ENCODE results near the gene MRPS27. TPM values are rescaled to one million over a fixed set of nuclear protein-coding genes. Genes with fewer than 3 reads are reported as not detected.
A peak's percentile ranks its signal among the peaks of the same experiment; 100 is the strongest.

Gene MRPS27
- polyA plus RNA-seq, 2 donors = 18.0 to 29.2 TPM

- peaks cover 0 to 2% of the 10 kb centered on the region in 2 donors for H3K36me3 ChIP-seq (ENCODE audit: control insufficient read depth in 2 of 2, insufficient read depth in 2 of 2, low read length in 1 of 2)
- no peaks in the 10 kb centered on the region for H3K9me3 ChIP-seq (ENCODE audit: control insufficient read depth in 2 of 2, insufficient read depth in 1 of 2, low read depth in 1 of 2, low read length in 1 of 2)
- no peak overlapping the region for H3K27ac ChIP-seq (ENCODE audit: low read depth in 2 of 2, low read length in 1 of 2)
- WGBS, 2 donors = 96% methylated on average over 3 of the region's 3 CpGs
- peaks cover 0 to 2% of the 10 kb centered on the region in 2 donors for H3K4me1 ChIP-seq (ENCODE audit: control insufficient read depth in 2 of 2, insufficient read depth in 2 of 2, low read length in 1 of 2)
- H3K4me3 ChIP-seq (ENCODE audit: low read depth in 1 of 2, low read length in 2 of 2) = no peak overlapping the region
- H3K27me3 ChIP-seq (ENCODE audit: control insufficient read depth in 1 of 2, insufficient read depth in 2 of 2, low read length in 2 of 2) = no peaks in the 10 kb centered on the region
Measured at GRCh38 chr5:72255237-72255636, 64.8 kb downstream of the MRPS27 start.

- Histone ChIP-seq H3K27ac (ENCODE audit: low read depth in 2 of 2, low read length in 1 of 2) (no peak overlapping the region), H3K4me3 (ENCODE audit: low read depth in 1 of 2, low read length in 2 of 2) (no peak overlapping the region)
- WGBS, 2 donors = 91 to 95% methylated on average over 5 of the region's 5 CpGs
Measured at GRCh38 chr5:72252574-72253155, 67.4 kb downstream of the MRPS27 start.

GRCh38 chr5:72252008-72252407 lies 68.0 kb downstream of the MRPS27 start:
- Histone ChIP-seq H3K4me1 (ENCODE audit: control insufficient read depth in 2 of 2, insufficient read depth in 2 of 2, low read length in 1 of 2) (no peaks in the 10 kb centered on the region), H3K27ac (ENCODE audit: low read depth in 2 of 2, low read length in 1 of 2) (no peak overlapping the region)

More at GRCh38 chr5:72252574-72253155, 67.4 kb downstream of the MRPS27 start:
- Histone ChIP-seq H3K36me3 (ENCODE audit: control insufficient read depth in 2 of 2, insufficient read depth in 2 of 2, low read length in 1 of 2) (no peaks in the 10 kb centered on the region), H3K4me1 (ENCODE audit: control insufficient read depth in 2 of 2, insufficient read depth in 2 of 2, low read length in 1 of 2) (no peaks in the 10 kb centered on the region), H3K9me3 (ENCODE audit: control insufficient read depth in 2 of 2, insufficient read depth in 1 of 2, low read depth in 1 of 2, low read length in 1 of 2) (no peaks in the 10 kb centered on the region), H3K27me3 (ENCODE audit: control insufficient read depth in 1 of 2, insufficient read depth in 2 of 2, low read length in 2 of 2) (no peaks in the 10 kb centered on the region)

GRCh38 chr5:72251386-72251785 lies 68.7 kb downstream of the MRPS27 start:
- 91 to 94% methylated on average over 1 of the region's 1 CpG for WGBS, 2 donors
- no peaks in the 10 kb centered on the region for H3K27me3 ChIP-seq (ENCODE audit: control insufficient read depth in 1 of 2, insufficient read depth in 2 of 2, low read length in 2 of 2)
- H3K36me3 ChIP-seq (ENCODE audit: control insufficient read depth in 2 of 2, insufficient read depth in 2 of 2, low read length in 1 of 2) = no peaks in the 10 kb centered on the region
- no peaks in the 10 kb centered on the region for H3K4me1 ChIP-seq (ENCODE audit: control insufficient read depth in 2 of 2, insufficient read depth in 2 of 2, low read length in 1 of 2)
- H3K27ac ChIP-seq (ENCODE audit: low read depth in 2 of 2, low read length in 1 of 2) = no peak overlapping the region
- no peaks in the 10 kb centered on the region for H3K9me3 ChIP-seq (ENCODE audit: control insufficient read depth in 2 of 2, insufficient read depth in 1 of 2, low read depth in 1 of 2, low read length in 1 of 2)
- no peak overlapping the region for H3K4me3 ChIP-seq (ENCODE audit: low read depth in 1 of 2, low read length in 2 of 2)

More at GRCh38 chr5:72252008-72252407, 68.0 kb downstream of the MRPS27 start:
- H3K9me3 ChIP-seq (ENCODE audit: control insufficient read depth in 2 of 2, insufficient read depth in 1 of 2, low read depth in 1 of 2, low read length in 1 of 2) = no peaks in the 10 kb centered on the region
- H3K4me3 ChIP-seq (ENCODE audit: low read depth in 1 of 2, low read length in 2 of 2) = no peak overlapping the region
- no peaks in the 10 kb centered on the region for H3K36me3 ChIP-seq (ENCODE audit: control insufficient read depth in 2 of 2, insufficient read depth in 2 of 2, low read length in 1 of 2)
- H3K27me3 ChIP-seq (ENCODE audit: control insufficient read depth in 1 of 2, insufficient read depth in 2 of 2, low read length in 2 of 2) = no peaks in the 10 kb centered on the region

- no peak overlapping the region for H3K4me3 ChIP-seq (ENCODE audit: low read depth in 1 of 2, low read length in 2 of 2)
- 39 to 57% methylated on average over 2 of the region's 2 CpGs for WGBS, 2 donors
- no peaks in the 10 kb centered on the region for H3K27me3 ChIP-seq (ENCODE audit: control insufficient read depth in 1 of 2, insufficient read depth in 2 of 2, low read length in 2 of 2)
- no peaks in the 10 kb centered on the region for H3K36me3 ChIP-seq (ENCODE audit: control insufficient read depth in 2 of 2, insufficient read depth in 2 of 2, low read length in 1 of 2)
- no peaks in the 10 kb centered on the region for H3K9me3 ChIP-seq (ENCODE audit: control insufficient read depth in 2 of 2, insufficient read depth in 1 of 2, low read depth in 1 of 2, low read length in 1 of 2)
- H3K4me1 ChIP-seq (ENCODE audit: control insufficient read depth in 2 of 2, insufficient read depth in 2 of 2, low read length in 1 of 2) = no peaks in the 10 kb centered on the region
- no peak overlapping the region for H3K27ac ChIP-seq (ENCODE audit: low read depth in 2 of 2, low read length in 1 of 2)
Measured at GRCh38 chr5:72248410-72248981, 71.5 kb downstream of the MRPS27 start.

GRCh38 chr5:72246954-72247442 lies 73.0 kb downstream of the MRPS27 start:
- Histone ChIP-seq H3K4me3 (ENCODE audit: low read depth in 1 of 2, low read length in 2 of 2) (no peak overlapping the region), H3K4me1 (ENCODE audit: control insufficient read depth in 2 of 2, insufficient read depth in 2 of 2, low read length in 1 of 2) (peaks cover 0 to 3% of the 10 kb centered on the region in 2 donors), H3K27ac (ENCODE audit: low read depth in 2 of 2, low read length in 1 of 2) (peak overlapping the region in 1 of 2 donors; percentile 56), H3K36me3 (ENCODE audit: control insufficient read depth in 2 of 2, insufficient read depth in 2 of 2, low read length in 1 of 2) (no peaks in the 10 kb centered on the region), H3K9me3 (ENCODE audit: control insufficient read depth in 2 of 2, insufficient read depth in 1 of 2, low read depth in 1 of 2, low read length in 1 of 2) (no peaks in the 10 kb centered on the region), H3K27me3 (ENCODE audit: control insufficient read depth in 1 of 2, insufficient read depth in 2 of 2, low read length in 2 of 2) (no peaks in the 10 kb centered on the region)
- 55 to 60% methylated on average over 4 of the region's 4 CpGs for WGBS, 2 donors

- Histone ChIP-seq H3K27me3 (ENCODE audit: control insufficient read depth in 1 of 2, insufficient read depth in 2 of 2, low read length in 2 of 2) (no peaks in the 10 kb centered on the region), H3K9me3 (ENCODE audit: control insufficient read depth in 2 of 2, insufficient read depth in 1 of 2, low read depth in 1 of 2, low read length in 1 of 2) (no peaks in the 10 kb centered on the region), H3K4me3 (ENCODE audit: low read depth in 1 of 2, low read length in 2 of 2) (no peak overlapping the region), H3K36me3 (ENCODE audit: control insufficient read depth in 2 of 2, insufficient read depth in 2 of 2, low read length in 1 of 2) (no peaks in the 10 kb centered on the region), H3K4me1 (ENCODE audit: control insufficient read depth in 2 of 2, insufficient read depth in 2 of 2, low read length in 1 of 2) (peaks cover 0 to 3% of the 10 kb centered on the region in 2 donors), H3K27ac (ENCODE audit: low read depth in 2 of 2, low read length in 1 of 2) (peak overlapping the region; percentile 7 to 29)
- 52 to 57% methylated on average over 3 of the region's 3 CpGs for WGBS, 2 donors
Measured at GRCh38 chr5:72245951-72246532, 74.0 kb downstream of the MRPS27 start.

GRCh38 chr5:72245546-72245945 lies 74.5 kb downstream of the MRPS27 start:
- H3K9me3 ChIP-seq (ENCODE audit: control insufficient read depth in 2 of 2, insufficient read depth in 1 of 2, low read depth in 1 of 2, low read length in 1 of 2) = no peaks in the 10 kb centered on the region
- H3K4me3 ChIP-seq (ENCODE audit: low read depth in 1 of 2, low read length in 2 of 2) = no peak overlapping the region
- H3K27ac ChIP-seq (ENCODE audit: low read depth in 2 of 2, low read length in 1 of 2) = no peak overlapping the region
- no peaks in the 10 kb centered on the region for H3K36me3 ChIP-seq (ENCODE audit: control insufficient read depth in 2 of 2, insufficient read depth in 2 of 2, low read length in 1 of 2)
- 63 to 81% methylated on average over 1 of the region's 1 CpG for WGBS, 2 donors
- peaks cover 0 to 3% of the 10 kb centered on the region in 2 donors for H3K4me1 ChIP-seq (ENCODE audit: control insufficient read depth in 2 of 2, insufficient read depth in 2 of 2, low read length in 1 of 2)
- no peaks in the 10 kb centered on the region for H3K27me3 ChIP-seq (ENCODE audit: control insufficient read depth in 1 of 2, insufficient read depth in 2 of 2, low read length in 2 of 2)

GRCh38 chr5:72244862-72245371 lies 75.1 kb downstream of the MRPS27 start:
- Histone ChIP-seq H3K36me3 (ENCODE audit: control insufficient read depth in 2 of 2, insufficient read depth in 2 of 2, low read length in 1 of 2) (no peaks in the 10 kb centered on the region), H3K4me3 (ENCODE audit: low read depth in 1 of 2, low read length in 2 of 2) (no peak overlapping the region), H3K9me3 (ENCODE audit: control insufficient read depth in 2 of 2, insufficient read depth in 1 of 2, low read depth in 1 of 2, low read length in 1 of 2) (no peaks in the 10 kb centered on the region), H3K27ac (ENCODE audit: low read depth in 2 of 2, low read length in 1 of 2) (no peak overlapping the region), H3K4me1 (ENCODE audit: control insufficient read depth in 2 of 2, insufficient read depth in 2 of 2, low read length in 1 of 2) (peaks cover 0 to 3% of the 10 kb centered on the region in 2 donors), H3K27me3 (ENCODE audit: control insufficient read depth in 1 of 2, insufficient read depth in 2 of 2, low read length in 2 of 2) (no peaks in the 10 kb centered on the region)
- 80 to 83% methylated on average over 2 of the region's 2 CpGs for WGBS, 2 donors
